ENCODE results near the gene NRG2.

NRG2 gene

GRCh38 chr5:140039561-140039960 is 3.5 kb downstream of the NRG2 start:
- no peak for FAIRE-seq

- FAIRE-seq: no peak
These were observed 4.6 kb downstream of the NRG2 start for GRCh38 chr5:140038373-140038957.

- no peak for FAIRE-seq
These were observed 6.1 kb downstream of the NRG2 start for GRCh38 chr5:140037012-140037411.

DNA sequence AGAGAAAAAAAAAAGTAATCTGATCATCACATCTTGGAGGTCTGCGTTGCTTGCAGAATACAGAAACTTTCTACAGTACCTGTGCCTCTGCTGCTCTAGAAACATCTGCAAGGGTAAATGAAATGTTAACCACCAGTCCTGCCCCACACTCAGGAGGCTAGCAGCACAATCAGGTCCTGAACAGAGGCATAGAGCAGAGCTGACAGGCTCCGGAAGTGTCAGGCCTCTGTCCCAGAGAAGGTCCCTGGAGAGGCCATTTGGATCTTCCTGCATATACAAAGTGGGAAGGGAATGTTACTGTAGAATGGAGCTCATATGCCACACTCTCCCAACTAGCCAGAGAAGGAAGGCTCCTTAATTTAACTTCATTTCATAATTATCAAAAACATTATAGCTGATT is 7.2 kb downstream of the NRG2 start:
- no peak for FAIRE-seq

- no peak for FAIRE-seq
These were observed 9.9 kb downstream of the NRG2 start for GRCh38 chr5:140033037-140033760.

GRCh38 chr5:140032296-140032695 is 10.8 kb downstream of the NRG2 start:
- no peak for FAIRE-seq

GRCh38 chr5:140027807-140028206 is 15.3 kb downstream of the NRG2 start:
- no peak for FAIRE-seq

DNA sequence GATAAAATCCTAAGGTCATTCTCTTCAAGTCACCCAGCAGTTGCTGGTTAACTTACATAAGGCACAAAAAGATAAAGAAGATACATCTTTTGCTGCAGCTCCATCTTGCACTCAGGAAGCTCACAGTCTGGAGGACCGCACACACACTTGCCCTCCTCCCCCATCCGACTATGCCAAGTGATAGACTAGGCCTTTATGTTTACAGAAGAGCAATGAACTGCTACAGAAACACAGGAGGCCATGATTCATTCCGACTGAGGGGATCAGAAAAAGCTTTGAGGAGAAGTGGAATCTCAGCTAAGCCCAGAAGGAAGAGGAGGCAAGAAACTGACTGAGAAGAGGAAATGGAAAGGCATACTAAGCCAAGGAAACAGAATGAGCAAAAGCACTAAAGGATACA is 17.4 kb downstream of the NRG2 start:
- FAIRE-seq: no peak

- no peak for FAIRE-seq
These were observed 18.2 kb downstream of the NRG2 start for GRCh38 chr5:140024928-140025327.

- no peak for FAIRE-seq
These were observed 19.4 kb downstream of the NRG2 start for GRCh38 chr5:140023611-140024191.

DNA sequence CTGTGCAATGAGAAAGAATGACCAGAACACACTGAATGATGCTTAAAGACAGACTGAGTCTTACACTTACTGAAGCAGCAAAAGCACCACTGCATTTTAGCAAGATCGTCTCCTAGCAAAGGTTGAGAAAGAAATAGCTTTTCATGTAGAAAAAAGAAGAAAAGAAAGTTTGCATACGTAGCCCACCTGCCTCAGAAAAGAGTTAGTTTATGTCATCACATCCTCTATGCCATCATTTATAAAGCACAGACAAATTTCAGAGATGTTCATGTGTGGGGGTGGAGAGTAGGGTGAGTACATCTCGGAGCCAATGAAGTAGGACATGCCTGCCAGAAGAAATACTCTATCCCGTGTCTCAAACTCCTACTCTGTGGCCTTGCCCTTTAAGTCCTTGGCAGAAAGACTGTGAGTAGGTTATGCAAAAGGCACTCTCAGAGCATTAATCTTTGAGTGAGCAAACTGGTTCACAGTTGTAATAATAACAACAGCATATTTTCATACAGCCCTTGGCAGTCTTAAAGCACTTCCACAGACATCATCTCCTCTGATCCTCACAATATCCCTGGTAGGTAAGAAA is 22.4 kb downstream of the NRG2 start:
- no peak for FAIRE-seq

- no peak for FAIRE-seq
These were observed 24.0 kb downstream of the NRG2 start for GRCh38 chr5:140018920-140019644.

- FAIRE-seq: no peak
These were observed 24.6 kb downstream of the NRG2 start for GRCh38 chr5:140018517-140018916.

DNA sequence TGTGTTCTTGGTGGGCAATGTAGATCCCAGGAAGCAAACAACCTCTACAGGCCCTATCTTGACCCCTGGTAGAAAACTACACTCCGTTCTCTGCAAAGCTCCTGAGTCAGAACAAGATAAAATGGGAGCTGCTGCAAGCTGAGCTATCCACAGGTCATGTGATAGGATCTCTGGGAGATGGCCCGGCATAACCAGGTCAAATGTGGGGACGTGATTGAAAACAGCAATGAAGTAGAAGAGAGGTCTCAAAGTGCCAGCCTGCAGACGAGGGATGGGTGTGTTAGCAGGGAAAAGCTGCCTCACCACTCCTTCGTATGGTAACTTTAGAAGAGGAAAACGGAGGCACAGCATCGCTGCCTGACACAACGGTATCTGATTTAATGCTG is 25.0 kb downstream of the NRG2 start:
- no peak for FAIRE-seq

DNA sequence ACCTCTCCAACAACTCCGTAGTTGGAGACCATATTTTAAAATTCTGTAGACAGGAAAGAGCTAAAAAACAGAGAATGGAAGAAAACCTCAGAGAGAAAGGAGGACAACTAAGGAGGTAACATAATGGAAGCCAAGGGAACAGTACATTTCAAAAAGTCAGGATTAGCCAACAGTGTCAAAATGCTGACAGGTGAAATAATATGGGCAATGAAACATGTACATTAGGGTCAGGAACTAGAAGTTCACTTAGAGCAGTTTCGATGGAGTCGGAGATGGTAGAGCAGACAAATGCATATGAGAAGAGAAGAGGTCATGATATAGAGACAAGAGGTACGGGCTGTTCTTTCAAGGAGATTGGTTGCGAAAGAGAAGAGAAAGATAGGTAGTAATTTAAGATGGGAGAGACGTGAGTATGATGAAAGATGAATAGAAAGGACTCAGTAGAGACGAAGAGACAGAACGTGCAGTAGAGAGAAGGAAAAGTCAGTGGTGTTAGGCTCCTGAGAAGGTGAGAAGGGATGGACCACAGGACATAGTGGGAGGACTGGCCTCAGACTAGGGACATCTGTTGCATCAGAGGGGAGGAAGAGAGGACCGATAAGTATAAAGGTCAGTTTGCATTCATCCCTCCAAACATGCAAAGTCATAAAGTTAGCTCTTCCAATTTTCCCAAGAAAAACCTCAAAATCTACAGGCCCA is 25.6 kb downstream of the NRG2 start:
- FAIRE-seq: no peak

- no peak for FAIRE-seq
These were observed 27.4 kb downstream of the NRG2 start for GRCh38 chr5:140015706-140016105.

DNA sequence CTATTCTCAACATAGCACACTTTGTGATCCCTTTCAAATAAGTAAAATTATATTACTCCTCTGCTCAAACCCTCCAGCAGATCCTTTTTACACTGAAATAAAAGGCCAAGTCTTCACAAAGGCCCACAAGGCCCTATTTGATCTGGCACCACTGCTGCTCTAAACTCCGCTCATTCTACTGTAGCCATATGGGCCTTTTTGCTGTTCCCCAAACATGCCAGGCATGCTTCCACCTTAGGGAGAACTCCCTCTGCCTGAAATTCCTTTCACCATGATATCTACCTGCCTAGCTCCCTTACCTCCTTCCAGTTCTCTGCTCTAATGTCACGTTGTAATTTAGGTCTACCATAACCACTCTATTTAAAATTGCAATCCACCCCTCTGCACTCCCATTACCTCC is 28.3 kb downstream of the NRG2 start:
- FAIRE-seq: no peak

- no peak for FAIRE-seq
These were observed 29.6 kb downstream of the NRG2 start for GRCh38 chr5:140013536-140013935.

GRCh38 chr5:140012443-140012842 is 30.7 kb downstream of the NRG2 start:
- no peak for FAIRE-seq

DNA sequence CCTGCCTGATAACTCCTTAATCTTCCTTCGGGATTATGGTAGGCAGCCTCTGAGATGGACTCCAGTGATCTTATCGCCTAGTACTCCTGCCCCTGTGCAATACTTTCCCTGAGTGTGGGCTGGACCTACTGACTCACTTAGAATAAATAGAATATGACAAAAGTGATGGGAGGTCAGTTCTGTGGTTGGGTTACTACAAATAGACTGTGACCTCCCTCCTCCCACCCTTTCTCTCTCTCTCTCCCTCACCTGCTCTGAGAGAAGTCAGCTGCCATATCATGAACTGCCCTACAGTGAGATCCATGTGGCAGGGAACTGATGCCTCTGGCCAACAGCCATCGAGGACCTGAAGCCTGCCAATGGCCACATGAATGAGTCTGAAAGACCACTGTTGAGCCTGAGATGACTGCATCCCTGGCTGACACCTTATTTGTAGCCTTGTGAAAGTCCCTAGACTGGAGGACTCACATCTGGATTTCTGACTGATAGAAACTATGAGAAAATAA is 31.7 kb downstream of the NRG2 start:
- FAIRE-seq: no peak

DNA sequence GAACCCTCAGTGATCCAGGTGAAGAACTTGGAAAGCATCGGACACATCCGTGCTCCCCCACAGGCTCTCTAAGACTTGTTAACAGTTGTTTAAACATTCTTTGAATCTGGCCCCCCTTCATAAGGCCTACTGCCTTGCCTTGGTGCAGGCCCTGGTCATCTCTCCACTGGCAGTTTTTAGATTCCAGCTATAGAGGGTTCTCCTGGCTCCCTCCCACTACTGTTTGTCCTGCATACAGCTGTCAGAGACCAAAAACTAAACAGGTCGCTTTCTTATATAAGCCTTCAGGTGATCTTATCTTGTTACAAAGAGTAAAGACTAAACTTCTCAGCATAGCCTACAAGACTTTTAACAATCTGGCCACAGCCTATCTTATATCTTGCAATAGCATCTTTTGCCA is 32.3 kb downstream of the NRG2 start:
- no peak for FAIRE-seq

DNA sequence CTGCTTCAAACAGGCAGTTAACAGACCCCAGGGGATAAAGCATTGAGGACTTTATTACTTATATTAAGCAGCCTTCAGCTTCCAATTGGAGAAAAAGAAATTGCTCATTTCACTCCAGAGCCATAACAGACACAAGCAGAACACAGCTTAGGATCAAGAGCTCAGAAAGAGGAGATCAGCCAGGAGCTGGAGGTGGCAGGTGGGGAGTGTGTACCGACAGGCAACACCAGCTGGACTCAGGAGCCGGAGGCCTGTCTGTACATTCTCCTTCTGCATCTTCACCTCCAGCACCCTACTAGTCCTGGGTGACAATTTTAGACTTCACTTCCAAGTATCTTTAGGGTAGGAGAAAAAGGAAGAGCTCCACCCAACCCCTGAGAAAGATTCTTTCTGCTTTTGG is 35.8 kb downstream of the NRG2 start:
- no peak for FAIRE-seq

DNA sequence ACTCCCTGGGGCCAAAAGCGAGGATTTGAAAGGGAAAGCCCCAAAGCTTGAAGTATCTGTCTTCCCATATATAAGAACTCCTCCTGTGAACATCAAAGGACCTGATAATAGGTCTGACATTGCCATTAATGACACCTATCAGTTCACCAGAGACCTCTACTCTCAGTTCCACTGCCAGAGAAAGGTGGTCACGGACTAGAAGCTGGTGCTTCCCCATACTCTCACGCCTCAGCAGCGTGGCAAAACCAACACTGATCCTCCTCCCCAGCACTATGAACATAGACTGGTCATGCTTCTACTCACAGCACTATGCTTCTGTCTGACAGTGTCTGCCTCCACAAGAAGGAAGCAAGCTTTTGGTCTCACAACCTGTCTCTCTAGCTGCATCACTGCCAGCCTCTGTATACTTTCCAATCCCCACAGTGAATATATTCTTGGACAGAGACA is 37.9 kb downstream of the NRG2 start:
- FAIRE-seq: no peak
